Measurements from ENCODE around the gene SGCA.

The SGCA gene

DNA sequence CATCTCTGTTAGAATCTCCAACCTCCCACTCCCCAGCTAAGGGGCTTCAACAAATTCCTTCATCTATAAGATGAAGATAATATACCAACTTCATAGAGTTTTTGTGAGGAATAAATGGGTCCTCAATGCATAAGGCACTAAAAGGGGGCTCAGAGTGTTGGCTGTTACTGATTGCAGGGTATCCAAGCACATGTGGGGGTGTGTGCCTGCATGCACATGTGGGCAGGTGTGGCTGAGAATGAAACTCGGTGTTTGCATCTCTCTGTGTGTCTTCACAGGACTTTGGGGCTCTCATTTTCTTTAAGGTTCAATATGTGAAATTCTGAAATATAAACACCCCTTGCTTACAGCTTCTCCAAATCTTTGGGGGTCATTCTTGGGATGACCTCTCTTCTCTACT lies 11.2 kb upstream of the SGCA start:
- H3K36me3 ChIP-seq (ENCODE audit: control insufficient read depth in 2 of 2, insufficient read depth in 1 of 2, low read length in 2 of 2), result no peaks in the 10 kb centered on the region
- TF ChIP-seq, protein P1, sequence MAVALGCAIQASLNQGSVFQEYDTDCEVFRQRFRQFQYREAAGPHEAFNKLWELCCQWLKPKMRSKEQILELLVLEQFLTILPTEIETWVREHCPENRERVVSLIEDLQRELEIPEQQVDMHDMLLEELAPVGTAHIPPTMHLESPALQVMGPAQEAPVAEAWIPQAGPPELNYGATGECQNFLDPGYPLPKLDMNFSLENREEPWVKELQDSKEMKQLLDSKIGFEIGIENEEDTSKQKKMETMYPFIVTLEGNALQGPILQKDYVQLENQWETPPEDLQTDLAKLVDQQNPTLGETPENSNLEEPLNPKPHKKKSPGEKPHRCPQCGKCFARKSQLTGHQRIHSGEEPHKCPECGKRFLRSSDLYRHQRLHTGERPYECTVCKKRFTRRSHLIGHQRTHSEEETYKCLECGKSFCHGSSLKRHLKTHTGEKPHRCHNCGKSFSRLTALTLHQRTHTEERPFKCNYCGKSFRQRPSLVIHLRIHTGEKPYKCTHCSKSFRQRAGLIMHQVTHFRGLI (tag by site-specific recombination; IDR thresholded peaks at IDR 0.05), result no peak
- peaks cover 3% of the 10 kb centered on the region; the same call in 1 of the 2 replicates for H3K4me1 ChIP-seq (ENCODE audit: control insufficient read depth, insufficient read depth, low read length)
- H3K4me3 ChIP-seq (ENCODE audit: low read depth, low read length), result no peak overlapping the region
- ChIA-PET POLR2A (no interaction called here), CTCF (interaction anchor here (0.6 to 6.7 kb wide), 6 partner anchors 25 to 61 kb away, joined by 3 to 41 read pairs (median 4); partner anchors contain the start of gene PDK2)
- no peaks in the 10 kb centered on the region for H3K9me3 ChIP-seq (ENCODE audit: control insufficient read depth, insufficient read depth, low read depth, low read length)
- no peak overlapping the region for H3K27ac ChIP-seq (ENCODE audit: extremely low read depth, low read depth, low read length)

DNA sequence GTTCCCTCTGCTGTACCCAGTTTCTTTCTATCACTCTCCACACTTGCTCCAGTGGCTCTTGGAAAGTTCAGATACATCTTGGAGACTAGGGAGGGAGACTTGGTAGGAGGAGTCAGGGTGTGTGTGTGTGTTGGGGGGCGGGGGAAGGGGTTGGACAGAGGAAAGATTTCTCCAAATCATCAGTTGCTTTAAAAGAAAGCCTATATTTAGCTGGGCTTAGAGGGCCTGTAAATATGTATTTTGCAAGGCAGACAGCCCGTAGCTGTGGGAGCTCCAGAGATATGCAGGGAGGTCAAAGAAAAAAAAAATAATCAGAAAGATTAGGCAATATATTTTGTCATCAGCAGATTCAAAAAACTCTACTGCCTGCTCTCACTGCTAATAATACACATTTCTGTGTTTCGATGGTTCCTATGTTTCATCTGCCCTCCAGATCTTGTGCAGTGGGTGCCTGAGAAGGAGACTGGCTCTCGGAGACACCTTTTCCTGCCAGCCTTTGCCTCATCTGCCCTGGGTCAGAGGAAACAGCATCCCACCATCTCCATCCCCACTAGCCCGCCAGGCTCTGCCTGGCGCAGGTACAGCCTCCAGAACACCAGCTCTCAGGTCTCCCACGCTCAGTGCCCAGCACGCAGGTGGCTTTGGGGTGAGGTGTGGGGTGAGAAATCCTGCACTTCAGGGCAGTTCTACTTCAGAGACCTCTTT lies 10.5 kb upstream of the SGCA start:
- CTCF ChIA-PET, result interaction anchor here (1.0 to 6.7 kb wide), 8 partner anchors 7 to 61 kb away, joined by 3 to 41 read pairs (median 4); partner anchors contain the start of genes COL1A1 and PDK2

More for the DNA sequence above, 10.5 kb upstream of the SGCA start:
- no peaks in the 10 kb centered on the region for H3K9me3 ChIP-seq (ENCODE audit: control insufficient read depth, insufficient read depth, low read depth, low read length)
- H3K4me3 ChIP-seq (ENCODE audit: low read depth, low read length), result no peak overlapping the region
- POLR2A ChIA-PET, result no interaction called here
- H3K27ac ChIP-seq (ENCODE audit: extremely low read depth, low read depth, low read length), result no peak overlapping the region
- H3K36me3 ChIP-seq (ENCODE audit: control insufficient read depth in 2 of 2, insufficient read depth in 1 of 2, low read length in 2 of 2), result no peaks in the 10 kb centered on the region
- TF ChIP-seq BCL11A (tag by site-specific recombination; IDR thresholded peaks at IDR 0.05; ENCODE audit: low read depth), result no peak
- TF ChIP-seq, protein P2, sequence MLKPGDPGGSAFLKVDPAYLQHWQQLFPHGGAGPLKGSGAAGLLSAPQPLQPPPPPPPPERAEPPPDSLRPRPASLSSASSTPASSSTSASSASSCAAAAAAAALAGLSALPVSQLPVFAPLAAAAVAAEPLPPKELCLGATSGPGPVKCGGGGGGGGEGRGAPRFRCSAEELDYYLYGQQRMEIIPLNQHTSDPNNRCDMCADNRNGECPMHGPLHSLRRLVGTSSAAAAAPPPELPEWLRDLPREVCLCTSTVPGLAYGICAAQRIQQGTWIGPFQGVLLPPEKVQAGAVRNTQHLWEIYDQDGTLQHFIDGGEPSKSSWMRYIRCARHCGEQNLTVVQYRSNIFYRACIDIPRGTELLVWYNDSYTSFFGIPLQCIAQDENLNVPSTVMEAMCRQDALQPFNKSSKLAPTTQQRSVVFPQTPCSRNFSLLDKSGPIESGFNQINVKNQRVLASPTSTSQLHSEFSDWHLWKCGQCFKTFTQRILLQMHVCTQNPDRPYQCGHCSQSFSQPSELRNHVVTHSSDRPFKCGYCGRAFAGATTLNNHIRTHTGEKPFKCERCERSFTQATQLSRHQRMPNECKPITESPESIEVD (tag by site-specific recombination; IDR thresholded peaks at IDR 0.05), result no peak
- TF ChIP-seq, protein P3, sequence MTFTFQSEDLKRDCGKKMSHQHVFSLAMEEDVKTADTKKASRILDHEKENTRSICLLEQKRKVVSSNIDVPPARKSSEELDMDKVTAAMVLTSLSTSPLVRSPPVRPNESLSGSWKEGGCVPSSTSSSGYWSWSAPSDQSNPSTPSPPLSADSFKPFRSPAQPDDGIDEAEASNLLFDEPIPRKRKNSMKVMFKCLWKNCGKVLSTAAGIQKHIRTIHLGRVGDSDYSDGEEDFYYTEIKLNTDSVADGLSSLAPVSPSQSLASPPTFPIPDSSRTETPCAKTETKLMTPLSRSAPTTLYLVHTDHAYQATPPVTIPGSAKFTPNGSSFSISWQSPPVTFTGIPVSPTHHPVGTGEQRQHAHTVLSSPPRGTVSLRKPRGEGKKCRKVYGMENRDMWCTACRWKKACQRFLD (tag by site-specific recombination; IDR thresholded peaks at IDR 0.05), result no peak
- TF ChIP-seq ZNF776 (tag by site-specific recombination; IDR thresholded peaks at IDR 0.05; ENCODE audit: borderline replicate concordance), result no peak
- TF ChIP-seq ZNF518A (tag by site-specific recombination; conservative IDR thresholded peaks at IDR 0.05; ENCODE audit: low read depth), result no peak
- no peak for TF ChIP-seq KLF16 (tag by site-specific recombination; IDR thresholded peaks at IDR 0.05)
- TF ChIP-seq SP3 (tag by site-specific recombination; IDR thresholded peaks at IDR 0.05), result peak; percentile 56
- no peak for TF ChIP-seq ZNF830 (tag by site-specific recombination; IDR thresholded peaks at IDR 0.05; ENCODE audit: low read depth)
- TF ChIP-seq ZNF521 (tag by site-specific recombination; IDR thresholded peaks at IDR 0.05), result no peak
- no peak for TF ChIP-seq ZNF529 (tag by site-specific recombination; IDR thresholded peaks at IDR 0.05; ENCODE audit: insufficient replicate concordance)
- TF ChIP-seq ZNF341 (tag by site-specific recombination; IDR thresholded peaks at IDR 0.05; ENCODE audit: low read depth), result no peak
- TF ChIP-seq MYNN (tag by site-specific recombination; IDR thresholded peaks at IDR 0.05; ENCODE audit: borderline replicate concordance), result 0 out of 2 replicates have a peak, but pooled peaks have one; percentile 31
- TF ChIP-seq, protein P4, sequence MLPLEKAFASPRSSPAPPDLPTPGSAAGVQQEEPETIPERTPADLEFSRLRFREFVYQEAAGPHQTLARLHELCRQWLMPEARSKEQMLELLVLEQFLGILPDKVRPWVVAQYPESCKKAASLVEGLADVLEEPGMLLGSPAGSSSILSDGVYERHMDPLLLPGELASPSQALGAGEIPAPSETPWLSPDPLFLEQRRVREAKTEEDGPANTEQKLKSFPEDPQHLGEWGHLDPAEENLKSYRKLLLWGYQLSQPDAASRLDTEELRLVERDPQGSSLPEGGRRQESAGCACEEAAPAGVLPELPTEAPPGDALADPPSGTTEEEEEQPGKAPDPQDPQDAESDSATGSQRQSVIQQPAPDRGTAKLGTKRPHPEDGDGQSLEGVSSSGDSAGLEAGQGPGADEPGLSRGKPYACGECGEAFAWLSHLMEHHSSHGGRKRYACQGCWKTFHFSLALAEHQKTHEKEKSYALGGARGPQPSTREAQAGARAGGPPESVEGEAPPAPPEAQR (tag by site-specific recombination; IDR thresholded peaks at IDR 0.05), result no peak
- no peak for TF ChIP-seq ZNF785 (tag by site-specific recombination; IDR thresholded peaks at IDR 0.05)
- no peak for TF ChIP-seq GLIS1 (tag by site-specific recombination; IDR thresholded peaks at IDR 0.05)
- peaks cover 3% of the 10 kb centered on the region; the same call in 1 of the 2 replicates for H3K4me1 ChIP-seq (ENCODE audit: control insufficient read depth, insufficient read depth, low read length)
